Type B pancreatic cell (in vitro differentiated cells): ENCODE results near the gene MYOG. TPM values are rescaled to one million over a fixed set of nuclear protein-coding genes. Genes with fewer than 3 reads are reported as not detected.

Experiments
- DNase-seq: peaks from one replicate; pipeline ENCODE4 v3.0.0; 2021; ENCODE audit warnings: mixed read lengths; ENCODE audit not compliant: unreplicated experiment; ENCODE audit errors: extremely low spot score
- H3K27ac Mint-ChIP-seq: 2 replicates; pipeline ENCODE4 v1.8.0; 2021; ENCODE audit warnings: mild to moderate bottlenecking, mixed read lengths
- H3K27me3 Mint-ChIP-seq: 2 replicates; pipeline ENCODE4 v1.8.0; 2021; ENCODE audit warnings: mixed read lengths
- H3K36me3 Mint-ChIP-seq: 2 replicates; pipeline ENCODE4 v1.8.0; 2021; ENCODE audit warnings: mixed read lengths
- H3K4me1 Mint-ChIP-seq: one replicate; pipeline ENCODE4 v1.8.0; 2021; ENCODE audit warnings: mixed read lengths; ENCODE audit not compliant: unreplicated experiment
- H3K4me3 Mint-ChIP-seq: 2 replicates; pipeline ENCODE4 v1.8.0; 2021; ENCODE audit warnings: mild to moderate bottlenecking, mixed read lengths
- H3K9me3 Mint-ChIP-seq: 2 replicates; pipeline ENCODE4 v1.8.0; 2021; ENCODE audit warnings: mixed read lengths
- total RNA-seq: library from RNA; stranded (reverse); gene quantifications from 2 replicates; pipeline ENCODE4 v1.2.1, GENCODE V29; 2021; ENCODE audit warnings: low replicate concordance
- TF ChIP-seq, protein P1 (sequence below): fragments of 200-600 bp; sonication (generic); conservative IDR thresholded peaks from 2 replicates; pipeline ENCODE4 v1.5.0; 2021; ENCODE audit warnings: antibody characterized with exemption, mild to moderate bottlenecking

MYOG gene
- total RNA-seq, 1 donor from 2014 or later = 2.1 TPM

DNA sequence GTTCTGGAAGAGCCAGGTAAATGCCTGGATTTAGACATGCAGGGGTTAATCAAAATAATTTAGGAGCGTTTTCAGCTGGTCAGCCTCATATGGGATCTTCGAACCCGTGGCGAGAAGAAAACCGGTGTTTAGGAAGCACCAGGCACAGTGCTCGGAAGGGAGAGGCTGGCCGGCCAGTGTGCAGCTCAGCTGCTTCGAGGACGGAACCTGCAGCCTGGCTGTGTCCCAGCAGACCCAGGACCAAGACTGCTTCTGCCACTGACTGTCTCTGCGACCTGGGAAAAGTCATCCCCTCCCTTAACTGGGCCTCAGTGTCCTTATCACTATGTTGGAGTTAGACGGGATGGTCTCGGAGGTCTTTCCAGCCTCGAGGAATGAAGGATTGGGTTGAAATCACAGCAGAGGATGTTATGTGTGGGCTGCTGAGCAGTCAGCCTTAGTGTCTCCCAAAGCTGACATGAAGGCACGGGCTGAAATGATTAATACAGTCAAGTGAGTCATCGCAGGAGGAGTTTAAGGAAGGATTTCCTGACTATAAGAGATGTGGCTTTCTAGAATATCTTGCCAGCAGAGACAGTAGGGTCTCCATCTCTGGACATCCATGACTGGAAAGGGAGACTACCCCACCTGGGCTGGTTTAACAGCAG lies 38.7 kb downstream of the MYOG start:
- peak overlapping the region; percentile 42 for H3K27ac Mint-ChIP-seq
- H3K4me3 Mint-ChIP-seq = no peak overlapping the region
- H3K9me3 Mint-ChIP-seq = no peaks in the 10 kb centered on the region
- no peaks in the 10 kb centered on the region for H3K36me3 Mint-ChIP-seq
- peaks cover 34% of the 10 kb centered on the region for H3K27me3 Mint-ChIP-seq
- TF ChIP-seq, protein P1, sequence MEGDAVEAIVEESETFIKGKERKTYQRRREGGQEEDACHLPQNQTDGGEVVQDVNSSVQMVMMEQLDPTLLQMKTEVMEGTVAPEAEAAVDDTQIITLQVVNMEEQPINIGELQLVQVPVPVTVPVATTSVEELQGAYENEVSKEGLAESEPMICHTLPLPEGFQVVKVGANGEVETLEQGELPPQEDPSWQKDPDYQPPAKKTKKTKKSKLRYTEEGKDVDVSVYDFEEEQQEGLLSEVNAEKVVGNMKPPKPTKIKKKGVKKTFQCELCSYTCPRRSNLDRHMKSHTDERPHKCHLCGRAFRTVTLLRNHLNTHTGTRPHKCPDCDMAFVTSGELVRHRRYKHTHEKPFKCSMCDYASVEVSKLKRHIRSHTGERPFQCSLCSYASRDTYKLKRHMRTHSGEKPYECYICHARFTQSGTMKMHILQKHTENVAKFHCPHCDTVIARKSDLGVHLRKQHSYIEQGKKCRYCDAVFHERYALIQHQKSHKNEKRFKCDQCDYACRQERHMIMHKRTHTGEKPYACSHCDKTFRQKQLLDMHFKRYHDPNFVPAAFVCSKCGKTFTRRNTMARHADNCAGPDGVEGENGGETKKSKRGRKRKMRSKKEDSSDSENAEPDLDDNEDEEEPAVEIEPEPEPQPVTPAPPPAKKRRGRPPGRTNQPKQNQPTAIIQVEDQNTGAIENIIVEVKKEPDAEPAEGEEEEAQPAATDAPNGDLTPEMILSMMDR = no peak
- peaks cover 36% of the 10 kb centered on the region for H3K4me1 Mint-ChIP-seq
- DNase-seq = no peak

DNA sequence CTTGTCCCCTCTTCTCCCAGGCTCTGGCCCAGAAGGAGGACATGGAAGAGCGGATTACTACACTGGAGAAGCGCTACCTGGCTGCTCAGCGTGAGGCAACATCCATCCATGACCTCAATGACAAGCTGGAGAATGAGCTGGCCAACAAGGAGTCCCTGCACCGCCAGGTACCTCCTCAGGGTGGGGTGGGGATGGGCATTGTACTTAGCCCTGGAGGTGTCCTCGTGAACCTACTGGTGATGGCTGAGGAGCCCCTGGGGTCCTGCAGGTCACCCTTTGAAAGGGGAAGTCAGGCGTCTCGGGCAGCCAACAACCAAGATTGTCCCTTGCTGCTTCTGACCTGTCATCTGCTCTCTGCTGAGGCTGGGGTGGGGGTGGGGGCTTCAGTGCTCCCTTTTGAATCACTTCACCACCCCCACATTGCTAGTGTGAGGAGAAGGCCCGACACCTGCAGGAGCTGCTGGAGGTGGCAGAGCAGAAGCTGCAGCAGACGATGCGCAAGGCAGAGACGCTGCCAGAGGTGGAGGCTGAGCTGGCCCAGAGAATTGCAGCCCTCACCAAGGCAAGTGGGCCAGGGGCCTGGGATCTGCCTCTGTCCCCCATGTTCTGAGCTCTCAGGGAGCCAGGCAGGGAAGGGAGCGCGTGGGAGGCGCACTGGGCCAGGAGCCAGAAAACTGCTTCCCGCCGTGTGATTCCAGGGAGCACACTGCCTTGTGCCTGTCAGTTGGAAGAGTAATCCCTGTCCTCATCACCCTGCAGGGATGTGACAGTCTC lies 39.8 kb downstream of the MYOG start:
- no peak overlapping the region for H3K4me3 Mint-ChIP-seq

DNA sequence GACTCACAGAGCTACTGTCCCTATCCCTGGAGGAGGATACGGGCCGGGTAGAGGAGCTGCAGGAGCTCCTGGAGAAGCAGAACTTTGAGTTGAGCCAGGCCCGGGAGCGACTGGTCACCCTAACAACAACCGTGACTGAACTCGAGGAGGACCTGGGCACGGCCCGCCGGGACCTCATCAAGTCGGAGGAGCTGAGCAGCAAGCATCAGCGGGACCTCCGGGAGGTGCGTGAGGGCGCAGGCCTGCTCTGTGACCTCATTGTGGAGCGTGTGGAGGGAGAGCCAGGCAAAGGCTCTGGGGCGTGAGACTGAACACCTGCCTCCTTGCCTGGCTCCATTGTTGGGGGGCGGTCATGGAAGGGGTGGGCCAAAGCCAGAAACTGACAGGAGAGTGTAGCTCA lies 40.5 kb downstream of the MYOG start:
- no peaks in the 10 kb centered on the region for H3K9me3 Mint-ChIP-seq
- H3K4me3 Mint-ChIP-seq = no peak overlapping the region
- DNase-seq = no peak
- peaks cover 36% of the 10 kb centered on the region for H3K4me1 Mint-ChIP-seq
- H3K27ac Mint-ChIP-seq = no peak overlapping the region
- no peaks in the 10 kb centered on the region for H3K36me3 Mint-ChIP-seq
- TF ChIP-seq, protein P1 = no peak
- peaks cover 32% of the 10 kb centered on the region for H3K27me3 Mint-ChIP-seq

More for the DNA sequence above, 39.8 kb downstream of the MYOG start:
- peaks cover 36% of the 10 kb centered on the region for H3K27me3 Mint-ChIP-seq
- peaks cover 30% of the 10 kb centered on the region for H3K4me1 Mint-ChIP-seq
- DNase-seq = no peak
- H3K36me3 Mint-ChIP-seq = no peaks in the 10 kb centered on the region
- no peaks in the 10 kb centered on the region for H3K9me3 Mint-ChIP-seq
- H3K27ac Mint-ChIP-seq = no peak overlapping the region
- TF ChIP-seq, protein P1 = no peak

DNA sequence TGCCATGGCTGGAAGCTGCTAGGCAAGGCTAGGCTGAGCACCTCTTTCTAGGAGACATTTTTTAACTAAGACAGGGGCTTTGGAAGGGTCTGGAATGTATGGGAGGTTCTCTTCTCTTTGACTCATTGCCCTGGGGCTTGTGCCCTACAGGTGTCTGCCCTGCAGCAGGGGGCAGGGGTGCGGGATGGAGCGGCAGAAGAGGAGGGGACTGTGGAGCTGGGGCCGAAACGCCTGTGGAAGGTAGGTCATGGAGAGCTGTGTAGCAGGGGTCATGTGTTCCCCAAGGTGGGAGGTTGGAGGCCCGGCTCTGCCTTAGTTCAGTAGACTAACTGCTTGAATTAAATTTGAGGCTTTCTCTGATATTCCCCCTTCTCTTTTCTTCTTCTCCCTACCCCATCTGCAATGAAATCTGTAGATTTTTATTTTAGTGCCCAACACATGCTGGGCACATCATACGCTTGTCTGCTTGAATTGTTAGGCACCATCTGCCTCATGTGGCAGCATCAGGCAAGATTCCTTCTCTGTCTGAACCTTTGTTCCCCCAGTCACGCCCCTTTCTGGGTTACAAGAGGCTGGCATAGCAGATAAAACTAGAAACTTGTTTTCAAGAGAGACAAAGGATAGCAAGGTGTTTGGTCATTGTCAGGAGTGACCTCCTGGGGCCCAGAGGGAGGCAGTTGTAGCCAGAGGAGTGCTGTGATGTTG lies 41.1 kb downstream of the MYOG start:
- TF ChIP-seq, protein P1 = no peak
- Mint-ChIP-seq H3K36me3 (no peaks in the 10 kb centered on the region), H3K27me3 (peaks cover 31% of the 10 kb centered on the region), H3K27ac (no peak overlapping the region), H3K9me3 (no peaks in the 10 kb centered on the region), H3K4me1 (peaks cover 38% of the 10 kb centered on the region), H3K4me3 (no peak overlapping the region)
- DNase-seq = no peak

DNA sequence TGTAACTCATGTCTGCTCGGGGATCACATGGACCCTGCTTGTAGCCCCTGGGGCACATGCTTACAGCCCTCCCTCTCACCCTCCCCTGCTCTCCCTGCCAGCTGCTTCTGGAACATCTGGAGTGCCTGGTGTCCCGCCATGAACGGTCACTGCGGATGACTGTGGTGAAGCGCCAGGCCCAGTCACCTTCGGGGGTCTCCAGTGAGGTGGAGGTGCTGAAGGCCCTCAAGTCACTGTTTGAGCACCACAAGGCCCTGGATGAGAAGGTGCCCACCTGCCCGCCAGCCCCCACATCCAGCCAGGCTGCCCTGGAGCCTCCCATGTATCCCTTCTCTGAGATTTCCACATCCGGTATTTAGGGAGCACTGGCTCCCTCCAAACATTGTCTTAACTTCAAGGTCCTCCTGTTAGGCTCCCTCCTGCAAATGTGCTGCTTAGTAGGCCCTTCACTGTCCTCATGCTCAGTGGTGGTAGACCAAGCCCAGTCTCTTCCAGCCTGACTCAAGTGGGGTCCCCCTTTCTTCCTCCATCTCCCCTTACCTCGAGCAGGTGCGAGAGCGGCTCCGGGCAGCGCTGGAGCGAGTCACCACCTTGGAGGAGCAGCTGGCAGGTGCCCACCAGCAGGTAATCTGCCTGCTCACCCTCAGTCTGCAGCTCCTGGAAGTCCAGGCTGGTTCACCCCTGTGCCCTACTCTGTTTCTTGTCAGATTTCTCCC lies 41.8 kb downstream of the MYOG start:
- H3K36me3 Mint-ChIP-seq = no peaks in the 10 kb centered on the region
- H3K4me1 Mint-ChIP-seq = peaks cover 43% of the 10 kb centered on the region
- no peaks in the 10 kb centered on the region for H3K9me3 Mint-ChIP-seq
- peaks cover 36% of the 10 kb centered on the region for H3K27me3 Mint-ChIP-seq
- H3K4me3 Mint-ChIP-seq = no peak overlapping the region
- no peak overlapping the region for H3K27ac Mint-ChIP-seq
- no peak for DNase-seq
- TF ChIP-seq, protein P1 = no peak
